HG03521 (cell line): ENCODE results near the gene FBXO34.
"Not testable (repeated sequence)": the region's sequence is repeated elsewhere in the genome, so short reads cannot be mapped to it uniquely, and the experiment has no call there.

Experiments
- ATAC-seq: cut with Tn5 transposase; IDR thresholded peaks from one replicate; pipeline ENCODE4 v1.9.1; 2021; ENCODE audit warnings: mild to moderate bottlenecking, moderate library complexity; ENCODE audit not compliant: unreplicated experiment

Gene FBXO34

DNA sequence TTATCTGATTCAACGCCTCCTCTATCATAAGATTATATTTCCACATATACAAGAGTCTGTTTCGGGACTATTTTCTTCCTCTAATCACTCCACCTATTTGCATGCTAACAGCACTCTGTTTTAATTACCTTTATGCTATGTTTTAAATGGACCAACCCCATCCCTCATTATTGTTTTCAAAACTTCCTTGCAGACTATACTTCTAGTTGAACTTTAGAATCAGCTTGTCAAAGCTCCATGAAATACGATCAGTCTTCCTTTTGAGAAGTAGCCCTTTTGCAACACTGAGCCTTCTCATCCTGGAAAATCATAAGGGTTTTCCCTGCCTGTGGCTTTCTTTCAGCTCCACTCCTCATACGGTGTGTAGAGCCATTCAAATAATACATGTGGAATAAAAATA lies 103.5 kb downstream of the FBXO34 start:
- ATAC-seq: no peak

GRCh38 chr14:55377236-55377635 lies 106.0 kb downstream of the FBXO34 start:
- ATAC-seq: no peak

DNA sequence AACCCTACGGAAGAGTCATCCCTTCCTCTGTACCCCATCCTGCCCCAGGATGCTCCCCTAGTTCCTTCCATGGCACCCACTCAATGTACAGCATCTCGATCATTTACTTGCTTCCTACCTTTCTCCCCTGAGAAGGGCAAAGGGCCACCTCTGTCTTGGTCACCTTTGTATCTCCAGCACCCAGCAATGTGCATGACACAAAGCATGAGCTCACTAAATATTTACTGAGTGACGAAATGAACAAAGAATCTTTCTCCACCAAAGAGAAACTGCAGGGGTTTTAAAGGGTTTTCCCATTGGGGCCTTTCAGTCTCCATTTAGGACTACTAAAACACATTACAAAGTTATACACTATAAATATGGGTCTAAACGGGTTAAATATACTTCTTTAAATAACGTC lies 109.8 kb downstream of the FBXO34 start:
- ATAC-seq: no peak

DNA sequence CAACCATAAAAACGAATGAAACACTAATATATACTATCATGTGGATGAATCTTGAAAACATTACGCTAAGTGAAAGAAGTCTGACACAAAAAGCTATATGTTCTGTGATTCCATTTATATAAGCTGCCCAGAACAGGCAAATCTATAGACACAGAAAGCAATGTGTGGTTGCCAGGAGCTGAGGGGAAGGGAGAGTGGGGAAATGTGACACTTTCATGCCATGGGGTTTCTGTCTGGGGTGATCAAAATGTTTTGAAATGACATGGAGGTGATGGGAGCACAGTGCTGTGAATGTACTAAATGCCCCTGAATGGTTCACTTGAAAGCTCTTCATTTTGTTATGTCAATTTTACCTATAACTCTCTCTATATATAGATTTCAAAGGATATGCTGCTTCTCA lies 110.3 kb downstream of the FBXO34 start:
- no peak for ATAC-seq

DNA sequence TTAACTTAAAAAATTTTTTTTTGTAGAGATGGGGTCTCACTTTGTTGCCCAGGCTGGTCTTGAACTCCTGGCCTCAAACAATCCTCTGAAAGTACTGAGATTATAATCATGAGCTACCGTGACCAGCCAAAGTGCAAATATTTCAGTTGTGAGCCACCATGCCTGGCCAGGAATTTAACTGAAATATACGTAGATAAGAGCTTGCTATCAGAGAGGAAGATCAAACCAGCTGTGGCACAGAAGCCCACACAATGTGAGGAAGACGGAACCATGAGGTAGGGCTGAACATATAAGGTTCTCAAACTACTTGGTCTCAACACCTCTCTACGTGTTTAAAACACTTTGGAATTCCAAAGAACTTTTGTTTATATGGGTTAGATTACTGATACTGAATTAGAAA lies 111.3 kb downstream of the FBXO34 start:
- ATAC-seq: no peak

DNA sequence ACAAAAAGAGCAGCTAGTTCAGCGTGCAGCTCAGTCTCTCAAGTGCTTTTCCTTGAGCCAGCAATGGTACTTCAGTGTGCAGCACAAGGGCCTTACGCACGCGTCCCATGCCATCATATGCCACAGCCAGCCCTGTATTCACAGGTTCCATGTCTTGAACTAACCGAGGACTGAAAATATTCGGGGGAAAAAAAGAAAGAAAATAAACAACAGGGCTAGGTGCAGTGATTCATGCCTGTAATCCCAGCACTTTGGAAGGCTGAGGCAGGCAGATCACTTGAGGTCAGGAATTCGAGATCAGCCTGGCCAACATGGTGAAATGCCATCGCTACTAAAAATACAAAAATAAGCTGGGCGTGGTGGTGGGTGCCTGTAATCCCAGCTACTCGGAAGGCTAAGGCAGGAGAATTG lies 111.8 kb downstream of the FBXO34 start:
- not testable (repeated sequence) for ATAC-seq

DNA sequence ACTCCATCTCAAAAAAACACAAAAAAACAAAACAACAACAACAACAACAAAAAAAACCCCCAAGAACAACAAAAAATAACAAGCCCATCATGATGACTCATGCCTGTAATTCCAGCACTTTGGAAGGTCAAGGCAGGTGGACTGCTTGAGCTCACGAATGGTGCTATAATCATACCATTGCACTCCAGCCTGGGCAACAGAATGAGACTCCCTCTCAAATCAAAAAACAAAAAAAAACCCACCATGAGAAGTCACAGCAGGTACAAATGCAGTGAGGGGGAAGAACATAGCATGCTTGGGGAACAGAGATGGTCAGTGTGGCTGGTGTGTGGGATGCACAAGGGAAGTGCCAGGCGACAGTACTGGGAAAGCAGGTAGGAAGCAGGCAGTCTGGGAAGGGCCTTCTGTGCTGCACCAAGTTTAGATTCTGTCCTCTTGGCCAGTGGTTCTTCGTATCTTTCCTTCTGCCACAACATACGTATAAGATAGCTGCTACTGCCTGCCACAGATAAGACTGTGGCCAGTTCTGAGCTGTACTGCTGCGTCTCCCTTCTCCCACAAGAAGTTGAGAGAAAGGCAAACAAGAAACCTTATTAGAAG lies 112.4 kb downstream of the FBXO34 start:
- no peak for ATAC-seq

- no peak for ATAC-seq
Measured at GRCh38 chr14:55384536-55384935, 113.3 kb downstream of the FBXO34 start.

- ATAC-seq: no peak
Measured at GRCh38 chr14:55386037-55386808, 115.0 kb downstream of the FBXO34 start.

DNA sequence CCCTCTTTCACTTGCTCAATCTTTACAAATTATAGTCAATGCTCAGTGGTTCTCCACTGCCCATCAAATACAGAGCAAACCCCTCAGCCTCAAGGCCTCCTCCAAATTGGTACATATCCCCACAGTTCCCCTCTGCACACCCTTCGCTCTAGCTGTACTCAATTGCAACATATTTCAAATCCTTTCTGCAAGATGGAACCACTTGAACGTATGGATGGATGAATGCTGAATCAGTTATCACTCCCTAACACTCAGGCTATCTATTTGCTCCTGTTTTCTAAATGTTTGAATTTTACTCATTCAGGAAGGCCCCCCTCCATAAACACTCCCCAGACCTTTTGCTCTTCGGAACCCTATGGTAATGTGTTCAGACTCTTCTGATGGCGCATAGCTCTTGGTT lies 115.9 kb downstream of the FBXO34 start:
- no peak for ATAC-seq

DNA sequence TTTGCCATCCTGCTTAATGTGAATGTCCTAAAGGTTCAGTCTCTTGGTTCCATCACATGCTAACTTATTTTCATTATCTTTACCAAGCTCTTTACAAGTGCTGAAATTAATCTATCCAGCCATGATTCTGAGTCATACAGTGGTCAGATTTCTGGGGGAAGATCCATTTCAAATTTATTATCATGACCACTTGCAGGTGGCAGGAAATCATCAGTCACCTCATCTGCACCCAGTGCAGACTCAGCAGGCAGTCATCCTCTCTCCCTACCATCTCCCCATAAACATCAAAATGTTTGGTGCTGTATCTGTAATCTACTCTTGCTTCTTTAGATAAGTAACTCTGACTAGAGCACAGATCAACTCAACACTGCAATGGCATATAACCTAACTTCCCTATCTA lies 116.9 kb downstream of the FBXO34 start:
- ATAC-seq: no peak

DNA sequence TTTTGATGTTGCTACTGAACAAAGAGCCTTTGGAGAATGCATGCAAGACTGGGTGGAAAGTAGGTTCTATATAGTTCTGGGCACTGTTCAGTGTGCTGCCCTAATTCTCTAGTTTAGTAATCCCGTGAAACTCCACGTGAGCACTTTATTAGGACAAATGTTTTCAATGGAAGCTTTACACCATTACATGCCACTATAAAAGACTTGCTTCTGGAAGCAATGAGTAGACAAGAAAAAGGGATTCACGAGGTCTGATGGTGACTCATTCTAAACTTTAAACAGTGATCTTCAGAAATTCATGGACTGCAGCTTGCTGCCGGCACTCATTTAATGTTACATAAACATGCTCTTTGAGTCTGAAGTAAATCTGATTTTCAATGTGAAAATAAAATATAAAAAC lies 118.1 kb downstream of the FBXO34 start:
- ATAC-seq: no peak

- no peak for ATAC-seq
Measured at GRCh38 chr14:55398679-55399078, 127.5 kb downstream of the FBXO34 start.

- ATAC-seq: no peak
Measured at GRCh38 chr14:55399183-55399582, 128.0 kb downstream of the FBXO34 start.

DNA sequence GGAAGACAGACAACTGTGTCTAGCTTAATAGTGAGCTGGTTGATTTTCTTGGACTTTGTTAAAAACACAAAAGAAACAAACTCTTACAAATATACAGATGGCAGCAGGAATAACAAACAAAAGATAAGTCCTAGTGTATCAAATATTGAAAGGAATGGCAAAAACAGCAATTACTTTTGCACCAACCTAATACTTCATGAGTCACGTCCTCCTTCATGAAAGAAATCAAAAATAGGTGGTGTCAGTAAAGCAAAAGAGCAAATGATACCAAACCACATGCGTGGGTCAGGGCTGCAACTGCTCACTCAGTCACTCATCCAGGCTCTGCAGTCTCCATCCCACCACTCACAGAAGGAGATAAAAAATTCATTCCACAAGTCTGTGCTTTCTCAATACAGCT lies 128.6 kb downstream of the FBXO34 start:
- no peak for ATAC-seq

DNA sequence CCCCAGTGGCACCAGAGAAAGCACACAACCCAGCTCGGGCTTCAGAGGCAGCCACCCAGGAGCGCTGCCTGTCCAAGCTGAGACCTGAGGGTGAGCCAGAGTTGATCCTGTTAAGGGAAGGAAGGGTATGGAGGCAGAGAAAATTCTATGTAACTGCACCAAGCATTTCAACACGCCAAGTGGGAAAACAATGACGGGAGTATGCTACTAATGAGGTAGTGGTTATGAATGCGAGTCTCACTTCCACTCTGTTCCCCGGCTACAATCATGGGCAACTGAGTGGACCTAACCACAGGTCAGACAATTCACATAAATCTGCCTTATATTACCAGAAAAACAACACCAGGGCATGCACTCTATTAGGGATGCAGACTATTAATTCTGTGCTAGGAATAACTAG lies 130.5 kb downstream of the FBXO34 start:
- ATAC-seq: no peak
